Trophoblast cell (in vitro differentiated cells and primary cell): ENCODE measurements around the gene COL16A1.

Experiments
- DNase-seq, 2 donors: peaks; one replicate each; pipeline ENCODE4 v3.0.0-alpha.2; 2016
- H2AFZ ChIP-seq: 2 replicates; pipeline ENCODE4 v1.6.1; 2013; ENCODE audit warnings: low read length, moderate library complexity, mild to moderate bottlenecking; ENCODE audit not compliant: insufficient read depth, poor library complexity
- H2AK5ac ChIP-seq: 2 replicates; pipeline ENCODE4 v1.6.1; 2013; ENCODE audit warnings: mild to moderate bottlenecking, low read length
- H2BK120ac ChIP-seq: 2 replicates; pipeline ENCODE4 v1.6.1; 2013; ENCODE audit warnings: low read length, mild to moderate bottlenecking, moderate library complexity; ENCODE audit not compliant: insufficient read depth, poor library complexity
- H2BK12ac ChIP-seq: 2 replicates; pipeline ENCODE4 v1.6.1; 2013; ENCODE audit warnings: mild to moderate bottlenecking, low read length, moderate library complexity
- H2BK5ac ChIP-seq: 2 replicates; pipeline ENCODE4 v1.6.1; 2013; ENCODE audit warnings: low read length, low read depth, moderate library complexity, mild to moderate bottlenecking; ENCODE audit not compliant: poor library complexity
- H3K14ac ChIP-seq: 2 replicates; pipeline ENCODE4 v1.6.1; 2013; ENCODE audit warnings: mild to moderate bottlenecking, low read length
- H3K18ac ChIP-seq: 2 replicates; pipeline ENCODE4 v1.6.1; 2013; ENCODE audit warnings: mild to moderate bottlenecking, low read length
- H3K23ac ChIP-seq: 2 replicates; pipeline ENCODE4 v1.6.1; 2013; ENCODE audit warnings: low read length
- H3K27ac ChIP-seq: 2 replicates; pipeline ENCODE4 v1.5.1; 2013; ENCODE audit warnings: low read depth, mild to moderate bottlenecking, inconsistent platforms, low read length, moderate library complexity
- H3K27me3 ChIP-seq: 2 replicates; pipeline ENCODE4 v1.6.1; 2013; ENCODE audit warnings: inconsistent platforms, mild to moderate bottlenecking, low read length, moderate library complexity; ENCODE audit not compliant: insufficient read depth
- H3K36me3 ChIP-seq, 2 experiments: 1 replicate in 1 of 2; 2 replicates in 1 of 2; pipeline ENCODE4 v1.6.1; 2013; ENCODE audit warnings: low read length in 2 of 2, mild to moderate bottlenecking in 2 of 2, moderate library complexity in 1 of 2; ENCODE audit not compliant: insufficient read depth in 2 of 2, control insufficient read depth in 1 of 2
- H3K4ac ChIP-seq: 2 replicates; pipeline ENCODE4 v1.6.1; 2013; ENCODE audit warnings: low read depth, mild to moderate bottlenecking, low read length, moderate library complexity
- H3K4me1 ChIP-seq, 2 experiments: 1 replicate in 1 of 2; 2 replicates in 1 of 2; pipeline ENCODE4 v1.6.1; 2013; ENCODE audit warnings: low read length in 2 of 2, mild to moderate bottlenecking in 2 of 2, moderate library complexity in 1 of 2; ENCODE audit not compliant: insufficient read depth in 2 of 2, control insufficient read depth in 1 of 2
- H3K4me2 ChIP-seq: 2 replicates; pipeline ENCODE4 v1.6.1; 2013; ENCODE audit warnings: inconsistent platforms, mild to moderate bottlenecking, low read length, moderate library complexity
- H3K4me3 ChIP-seq: 2 replicates; pipeline ENCODE4 v1.5.1; 2013; ENCODE audit warnings: mild to moderate bottlenecking, low read depth, low read length, inconsistent platforms
- H3K79me1 ChIP-seq: one replicate; pipeline ENCODE4 v1.6.1; 2013; ENCODE audit warnings: low read length
- H3K79me2 ChIP-seq: 2 replicates; pipeline ENCODE4 v1.6.1; 2013; ENCODE audit warnings: low read length, mild to moderate bottlenecking; ENCODE audit not compliant: control insufficient read depth, insufficient read depth, poor library complexity
- H3K9ac ChIP-seq: 2 replicates; pipeline ENCODE4 v1.6.1; 2013; ENCODE audit warnings: mild to moderate bottlenecking, low read length
- H3K9me3 ChIP-seq: 2 replicates; pipeline ENCODE4 v1.6.1; 2013; ENCODE audit warnings: low read depth, mild to moderate bottlenecking, control low read depth, inconsistent platforms, low read length; ENCODE audit not compliant: insufficient read depth
- H4K12ac ChIP-seq: 2 replicates; pipeline ENCODE4 v1.6.1; 2013; ENCODE audit warnings: low read depth, mild to moderate bottlenecking, low read length, moderate library complexity
- H4K8ac ChIP-seq: 2 replicates; pipeline ENCODE4 v1.6.1; 2013; ENCODE audit warnings: low read depth, mild to moderate bottlenecking, low read length, moderate library complexity
- H4K91ac ChIP-seq: one replicate; pipeline ENCODE4 v1.6.1; 2013; ENCODE audit warnings: low read depth, mild to moderate bottlenecking, low read length, moderate library complexity
- WGBS: extraction: QIAGEN DNeasy Blood & Tissue Kit; methylation state at CpG from one replicate; pipeline ENCODE4 v1.1.7; 2013; ENCODE audit warnings: missing lambda C conversion rate; ENCODE audit not compliant: insufficient read length, insufficient coverage; ENCODE audit errors: extremely low coverage; 5-methylcytosine and 5-hydroxymethylcytosine counted together

The COL16A1 gene

GRCh38 chr1:31615414-31615813, 88.4 kb downstream of the COL16A1 start:
- WGBS = no CpG with 5 or more reads among the region's 6 CpGs
- Histone ChIP-seq H3K4ac (no peak overlapping the region), H3K14ac (peak overlapping the region; percentile 26), H2BK120ac (no peak overlapping the region), H4K12ac (no peak overlapping the region), H3K4me3 (no peak overlapping the region), H3K4me2 (no peak overlapping the region), H3K18ac (no peak overlapping the region), H2AK5ac (peak overlapping the region; percentile 41), H2AFZ (no peak overlapping the region), H3K9me3 (no peaks in the 10 kb centered on the region), H3K36me3 (no peaks in the 10 kb centered on the region), H3K23ac (no peak overlapping the region), H4K91ac (peak overlapping the region; percentile 17), H3K27me3 (no peaks in the 10 kb centered on the region), H3K4me1 (peaks cover 13 to 21% of the 10 kb centered on the region in 2 experiments), H3K9ac (no peak overlapping the region), H3K79me2 (peaks cover 4% of the 10 kb centered on the region), H3K27ac (no peak overlapping the region), H4K8ac (no peak overlapping the region), H2BK12ac (no peak overlapping the region), H2BK5ac (no peak overlapping the region), H3K79me1 (peaks cover 11% of the 10 kb centered on the region)
- no peak for DNase-seq

DNA sequence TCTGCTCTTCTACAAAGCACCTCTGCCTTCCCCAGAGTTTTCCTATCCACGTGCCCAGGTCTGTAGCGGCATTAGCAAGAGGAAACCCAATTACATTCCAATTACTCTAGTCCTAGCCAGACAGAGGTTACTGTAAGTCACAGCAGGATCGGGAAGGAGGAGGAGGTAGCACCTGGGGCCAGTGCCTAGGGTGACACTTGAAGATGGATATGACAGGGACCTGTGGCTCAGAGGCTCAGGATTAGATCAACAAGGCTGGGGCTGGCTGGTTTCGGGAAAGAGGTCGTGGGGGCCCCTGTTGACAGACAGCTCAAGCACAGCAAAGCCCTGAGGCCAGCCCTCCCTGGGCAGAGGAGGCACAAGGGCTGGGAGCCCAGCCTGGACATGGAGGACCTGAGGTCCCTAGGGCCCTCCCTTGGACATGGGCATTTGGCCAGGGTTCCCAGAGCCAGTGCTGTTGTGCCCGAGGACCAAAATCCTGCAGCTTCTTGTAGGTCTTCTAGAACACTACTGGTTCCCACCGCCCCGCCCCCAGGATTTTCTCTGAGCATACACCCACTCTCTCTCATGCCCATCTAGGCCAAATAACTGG, 89.3 kb downstream of the COL16A1 start:
- Histone ChIP-seq H2AFZ (no peak overlapping the region), H3K79me2 (peaks cover 4% of the 10 kb centered on the region), H3K27ac (no peak overlapping the region), H3K9ac (no peak overlapping the region), H4K91ac (no peak overlapping the region), H4K8ac (no peak overlapping the region), H4K12ac (no peak overlapping the region), H3K4me2 (no peak overlapping the region), H3K23ac (no peak overlapping the region), H3K14ac (no peak overlapping the region), H2BK5ac (no peak overlapping the region), H2BK12ac (peak overlapping the region; percentile 20), H3K4me1 (peaks cover 13 to 21% of the 10 kb centered on the region in 2 experiments), H3K36me3 (no peaks in the 10 kb centered on the region), H3K18ac (no peak overlapping the region), H3K79me1 (peaks cover 9% of the 10 kb centered on the region), H3K27me3 (no peaks in the 10 kb centered on the region), H3K4me3 (no peak overlapping the region), H3K9me3 (no peaks in the 10 kb centered on the region), H2AK5ac (no peak overlapping the region), H3K4ac (no peak overlapping the region), H2BK120ac (no peak overlapping the region)
- DNase-seq = no peak
- WGBS = no CpG with 5 or more reads among the region's 8 CpGs

DNA sequence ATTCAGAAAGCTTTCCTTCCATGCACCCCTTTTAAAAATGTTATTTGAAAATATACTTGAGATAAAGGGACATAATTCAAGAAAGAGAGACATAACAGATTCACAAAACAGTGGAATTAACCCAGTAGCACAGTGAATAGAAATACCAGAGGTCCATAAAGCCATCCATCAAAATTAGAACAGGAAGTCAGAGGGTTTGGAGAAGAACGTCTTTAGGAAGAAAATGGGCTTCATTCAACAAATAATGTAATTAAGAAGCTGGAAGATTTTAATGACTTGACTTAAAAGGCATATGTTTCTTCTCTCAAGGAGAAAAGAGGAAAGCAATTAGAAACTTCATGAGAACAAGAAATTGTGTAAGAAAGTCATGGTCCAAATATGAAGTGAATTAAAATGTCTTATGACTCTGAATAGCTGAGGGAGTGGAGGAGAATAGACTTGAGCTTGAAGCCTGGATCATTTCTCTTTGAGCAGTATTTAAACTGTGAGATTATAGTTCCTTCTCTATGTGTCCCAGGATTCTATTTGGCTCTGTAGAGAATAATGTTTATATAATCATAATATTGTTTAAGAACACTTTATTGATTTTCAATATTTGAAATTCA, 94.2 kb downstream of the COL16A1 start:
- Histone ChIP-seq H2BK120ac (no peak overlapping the region), H4K8ac (no peak overlapping the region), H2AK5ac (no peak overlapping the region), H3K4ac (no peak overlapping the region), H2BK5ac (no peak overlapping the region), H3K4me1 (peaks cover 4 to 7% of the 10 kb centered on the region in 2 experiments), H3K79me1 (no peaks in the 10 kb centered on the region), H3K9ac (no peak overlapping the region), H2BK12ac (no peak overlapping the region), H4K91ac (no peak overlapping the region), H2AFZ (no peak overlapping the region), H3K14ac (no peak overlapping the region), H3K27me3 (no peaks in the 10 kb centered on the region), H3K18ac (no peak overlapping the region), H3K23ac (no peak overlapping the region), H3K4me3 (no peak overlapping the region), H3K4me2 (no peak overlapping the region), H4K12ac (no peak overlapping the region), H3K36me3 (no peaks in the 10 kb centered on the region), H3K79me2 (no peaks in the 10 kb centered on the region), H3K27ac (no peak overlapping the region), H3K9me3 (no peaks in the 10 kb centered on the region)
- no peak for DNase-seq
- WGBS = no CpG with 5 or more reads among the region's 1 CpG

DNA sequence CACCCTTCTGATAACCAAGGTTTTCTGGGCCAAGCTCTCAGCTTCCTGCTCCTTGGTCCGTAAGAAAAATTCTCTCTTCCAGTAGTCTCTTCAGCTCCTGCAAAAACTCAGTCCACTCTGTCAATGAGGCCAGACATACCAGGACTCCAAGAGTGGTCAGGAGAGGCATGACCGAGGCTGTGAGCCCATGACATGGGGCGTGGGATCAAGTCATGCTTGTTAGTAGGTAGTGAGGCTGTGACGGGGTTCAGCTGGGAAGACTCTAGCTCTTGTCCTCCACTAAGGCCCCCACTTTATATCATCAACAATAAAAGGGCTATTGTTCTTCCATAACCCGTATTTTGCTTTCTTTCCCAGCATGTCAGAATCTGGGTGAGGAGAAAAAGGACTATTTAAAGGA, 96.5 kb downstream of the COL16A1 start:
- H3K9ac ChIP-seq = no peak overlapping the region
- H2AK5ac ChIP-seq = no peak overlapping the region
- H3K4me3 ChIP-seq = no peak overlapping the region
- H2BK5ac ChIP-seq = no peak overlapping the region
- no peak overlapping the region for H2AFZ ChIP-seq
- no peak overlapping the region for H3K4me2 ChIP-seq
- H3K18ac ChIP-seq = no peak overlapping the region
- no peak overlapping the region for H3K23ac ChIP-seq
- H3K27ac ChIP-seq = no peak overlapping the region
- no CpG with 5 or more reads among the region's 5 CpGs for WGBS
- H2BK12ac ChIP-seq = no peak overlapping the region
- H3K27me3 ChIP-seq = no peaks in the 10 kb centered on the region
- H3K9me3 ChIP-seq = no peaks in the 10 kb centered on the region
- H3K4ac ChIP-seq = no peak overlapping the region
- H4K12ac ChIP-seq = no peak overlapping the region
- H4K8ac ChIP-seq = no peak overlapping the region
- H3K4me1 ChIP-seq = no peaks in the 10 kb centered on the region
- H3K79me2 ChIP-seq = no peaks in the 10 kb centered on the region
- DNase-seq = no peak
- no peak overlapping the region for H4K91ac ChIP-seq
- H3K79me1 ChIP-seq = no peaks in the 10 kb centered on the region
- H3K36me3 ChIP-seq = no peaks in the 10 kb centered on the region
- no peak overlapping the region for H3K14ac ChIP-seq
- no peak overlapping the region for H2BK120ac ChIP-seq
